Caco-2 (cell line): Measurements from ENCODE around the gene CDH19. TPM values are rescaled to one million over a fixed set of nuclear protein-coding genes. Genes with fewer than 3 reads are reported as not detected.

Source experiments
- BruUV-seq: library from RNA; stranded (reverse); fragments of 400-500 nt; replicated peaks from 2 replicates; lab custom pipeline; 2021; lab: Mats Ljungman, UMichigan
- CTCF ChIA-PET: fragments of 300-600 bp; sonication (Branson Sonifier 250); formaldehyde crosslinking; loops from one replicate; lab custom pipeline; 2022; ENCODE audit warnings: antibody characterized with exemption; lab: Charles Lee
- POLR2A ChIA-PET: fragments of 300-600 bp; sonication (Branson Sonifier 250); formaldehyde crosslinking; loops from one replicate; lab custom pipeline; 2022; ENCODE audit warnings: antibody characterized with exemption; lab: Charles Lee
- DNase-seq, 2 experiments: peaks; one replicate each; pipeline versions ENCODE4 v3.0.0 to v3.0.0-alpha.2; 2020 to 2022
- H3K27me3 ChIP-seq: replicated peaks from 2 replicates; pipeline ENCODE4 v1.6.0; 2011; ENCODE audit warnings: low read length; ENCODE audit not compliant: control insufficient read depth, insufficient read depth
- H3K36me3 ChIP-seq: 2 replicates; pipeline ENCODE4 v1.5.1; 2011; ENCODE audit warnings: low read length; ENCODE audit not compliant: control insufficient read depth, insufficient read depth
- H3K4me1 ChIP-seq: fragments of 250-450 bp; sonication (Bioruptor Pico); 2 replicates; pipeline ENCODE4 v1.5.1; 2020; ENCODE audit warnings: mild to moderate bottlenecking
- H3K4me3 ChIP-seq: 2 replicates; pipeline ENCODE4 v1.5.1; 2011; ENCODE audit warnings: low read depth, mild to moderate bottlenecking, control low read depth, low read length
- H3K9me3 ChIP-seq: fragments of 250-450 bp; sonication (Bioruptor Pico); 2 replicates; pipeline ENCODE4 v1.5.1; 2020; ENCODE audit warnings: mild to moderate bottlenecking, moderate library complexity
- H3K27ac Mint-ChIP-seq: one replicate; pipeline ENCODE4 v1.8.0; 2022; ENCODE audit warnings: mixed read lengths; ENCODE audit not compliant: unreplicated experiment
- H3K27me3 Mint-ChIP-seq: one replicate; pipeline ENCODE4 v1.8.0; 2022; ENCODE audit warnings: mixed read lengths; ENCODE audit not compliant: insufficient read depth, unreplicated experiment
- H3K36me3 Mint-ChIP-seq: one replicate; pipeline ENCODE4 v1.8.0; 2022; ENCODE audit warnings: mild to moderate bottlenecking, mixed read lengths; ENCODE audit not compliant: insufficient read depth, unreplicated experiment
- H3K4me1 Mint-ChIP-seq: one replicate; pipeline ENCODE4 v1.8.0; 2022; ENCODE audit warnings: low read depth, mixed read lengths; ENCODE audit not compliant: unreplicated experiment
- H3K4me3 Mint-ChIP-seq: one replicate; pipeline ENCODE4 v1.8.0; 2022; ENCODE audit warnings: mild to moderate bottlenecking, moderate library complexity, mixed read lengths; ENCODE audit not compliant: unreplicated experiment
- H3K9me3 Mint-ChIP-seq: one replicate; pipeline ENCODE4 v1.8.0; 2022; ENCODE audit warnings: mixed read lengths; ENCODE audit not compliant: unreplicated experiment
- intact Hi-C: fragments of 100-400 bp; cut with micrococcal nuclease; formaldehyde crosslinking; loops from one replicate; pipeline ENCODE4 v1.10.0; 2022; ENCODE audit not compliant: unreplicated experiment
- total RNA-seq: library from RNA; stranded (reverse); gene quantifications from 2 replicates; pipeline ENCODE4 v1.2.3, GENCODE V29; 2022
- TF ChIP-seq, protein P1 (sequence below), 2 experiments: fragments of 200-600 bp in 1 of 2; IDR thresholded peaks; 1 replicate in 1 of 2; 2 replicates in 1 of 2; pipeline versions ENCODE4 v1.5.1 to v1.8.0; 2011 to 2022; ENCODE audit warnings: antibody characterized with exemption in 1 of 2, control low read depth in 1 of 2, inconsistent platforms in 1 of 2, low read depth in 1 of 2, low read length in 1 of 2, mild to moderate bottlenecking in 1 of 2, moderate library complexity in 1 of 2; ENCODE audit not compliant: insufficient read depth in 1 of 2, severe bottlenecking in 1 of 2, unreplicated experiment in 1 of 2

The CDH19 gene
- total RNA-seq, 1 experiment from 2014 or later = not detected

DNA sequence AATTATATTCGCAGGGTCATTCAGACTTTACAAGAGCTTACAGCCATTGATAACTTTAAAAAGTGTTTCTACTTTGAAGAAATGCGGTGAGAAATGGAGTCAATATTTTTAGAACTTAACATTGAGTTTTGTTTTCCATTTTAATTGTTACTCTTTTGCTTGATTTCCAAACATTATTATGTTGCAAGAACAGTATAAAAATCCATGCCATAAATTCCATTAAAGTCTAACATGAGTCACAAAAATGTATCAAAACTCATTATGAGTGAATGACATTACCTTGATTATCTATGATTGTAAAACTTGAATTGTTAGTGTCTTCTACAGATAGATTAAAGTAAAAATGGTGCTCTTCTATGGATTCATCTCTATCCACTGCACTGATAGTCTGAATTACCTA, 92.6 kb downstream of the CDH19 start:
- Mint-ChIP-seq H3K27me3 (no peaks in the 10 kb centered on the region), H3K4me1 (no peaks in the 10 kb centered on the region), H3K36me3 (no peaks in the 10 kb centered on the region), H3K27ac (no peak overlapping the region), H3K4me3 (no peak overlapping the region), H3K9me3 (no peaks in the 10 kb centered on the region)
- H3K9me3 ChIP-seq = no peaks in the 10 kb centered on the region
- DNase-seq = no peak
- no peak overlapping the region for H3K4me3 ChIP-seq
- TF ChIP-seq, protein P1, sequence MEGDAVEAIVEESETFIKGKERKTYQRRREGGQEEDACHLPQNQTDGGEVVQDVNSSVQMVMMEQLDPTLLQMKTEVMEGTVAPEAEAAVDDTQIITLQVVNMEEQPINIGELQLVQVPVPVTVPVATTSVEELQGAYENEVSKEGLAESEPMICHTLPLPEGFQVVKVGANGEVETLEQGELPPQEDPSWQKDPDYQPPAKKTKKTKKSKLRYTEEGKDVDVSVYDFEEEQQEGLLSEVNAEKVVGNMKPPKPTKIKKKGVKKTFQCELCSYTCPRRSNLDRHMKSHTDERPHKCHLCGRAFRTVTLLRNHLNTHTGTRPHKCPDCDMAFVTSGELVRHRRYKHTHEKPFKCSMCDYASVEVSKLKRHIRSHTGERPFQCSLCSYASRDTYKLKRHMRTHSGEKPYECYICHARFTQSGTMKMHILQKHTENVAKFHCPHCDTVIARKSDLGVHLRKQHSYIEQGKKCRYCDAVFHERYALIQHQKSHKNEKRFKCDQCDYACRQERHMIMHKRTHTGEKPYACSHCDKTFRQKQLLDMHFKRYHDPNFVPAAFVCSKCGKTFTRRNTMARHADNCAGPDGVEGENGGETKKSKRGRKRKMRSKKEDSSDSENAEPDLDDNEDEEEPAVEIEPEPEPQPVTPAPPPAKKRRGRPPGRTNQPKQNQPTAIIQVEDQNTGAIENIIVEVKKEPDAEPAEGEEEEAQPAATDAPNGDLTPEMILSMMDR (IDR thresholded peaks at IDR 0.05; ENCODE audit: insufficient read depth in 1 of 2, low read depth in 1 of 2, low read length in 1 of 2, severe bottlenecking in 1 of 2, unreplicated experiment in 1 of 2) = no peak
- intact Hi-C loops = no loop called here
- no peaks in the 10 kb centered on the region for H3K27me3 ChIP-seq
- H3K4me1 ChIP-seq = no peaks in the 10 kb centered on the region
- CTCF ChIA-PET = no interaction called here
- no TSS peak for BruUV-seq
- no peaks in the 10 kb centered on the region for H3K36me3 ChIP-seq
- POLR2A ChIA-PET = no interaction called here

DNA sequence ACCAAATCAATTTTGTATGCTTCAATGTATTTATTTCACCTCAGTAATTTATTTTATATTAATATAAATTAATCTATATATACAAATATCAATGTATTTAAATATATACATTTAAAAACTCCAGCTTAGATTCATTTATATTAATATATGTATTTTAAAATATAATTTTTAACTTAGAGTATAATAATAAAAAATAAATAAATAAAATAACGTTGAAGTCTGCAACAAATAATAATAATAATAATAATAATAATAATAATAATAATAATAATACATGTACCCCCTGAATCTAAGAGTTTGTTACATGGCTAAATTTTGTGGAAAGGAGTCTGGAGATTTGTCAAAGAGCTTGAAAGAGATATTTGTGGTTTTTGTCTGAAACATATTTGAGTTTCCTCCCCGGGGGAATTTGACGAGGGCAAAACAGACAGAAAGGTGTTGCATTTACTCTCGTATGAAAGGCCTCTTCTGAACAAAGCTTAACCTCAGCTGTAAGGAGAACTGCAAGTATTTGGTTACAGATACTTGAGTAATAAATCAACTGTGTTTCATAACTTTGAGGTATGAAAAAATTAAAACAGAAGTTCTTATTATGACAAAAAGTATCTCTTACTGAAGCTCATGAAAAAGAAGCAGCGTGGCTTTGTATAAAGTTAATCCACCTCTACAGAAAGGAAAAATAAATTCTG, 93.4 kb downstream of the CDH19 start:
- POLR2A ChIA-PET = no interaction called here
- Mint-ChIP-seq H3K27ac (no peak overlapping the region), H3K36me3 (no peaks in the 10 kb centered on the region), H3K27me3 (no peaks in the 10 kb centered on the region), H3K4me1 (no peaks in the 10 kb centered on the region), H3K4me3 (no peak overlapping the region), H3K9me3 (no peaks in the 10 kb centered on the region)
- TF ChIP-seq, protein P1 (IDR thresholded peaks at IDR 0.05; ENCODE audit: insufficient read depth in 1 of 2, low read depth in 1 of 2, low read length in 1 of 2, severe bottlenecking in 1 of 2, unreplicated experiment in 1 of 2) = no peak
- BruUV-seq = no TSS peak
- Histone ChIP-seq H3K36me3 (no peaks in the 10 kb centered on the region), H3K27me3 (no peaks in the 10 kb centered on the region), H3K4me1 (no peaks in the 10 kb centered on the region), H3K9me3 (no peaks in the 10 kb centered on the region), H3K4me3 (no peak overlapping the region)
- DNase-seq = no peak
- intact Hi-C loops = no loop called here
- CTCF ChIA-PET = no interaction called here

DNA sequence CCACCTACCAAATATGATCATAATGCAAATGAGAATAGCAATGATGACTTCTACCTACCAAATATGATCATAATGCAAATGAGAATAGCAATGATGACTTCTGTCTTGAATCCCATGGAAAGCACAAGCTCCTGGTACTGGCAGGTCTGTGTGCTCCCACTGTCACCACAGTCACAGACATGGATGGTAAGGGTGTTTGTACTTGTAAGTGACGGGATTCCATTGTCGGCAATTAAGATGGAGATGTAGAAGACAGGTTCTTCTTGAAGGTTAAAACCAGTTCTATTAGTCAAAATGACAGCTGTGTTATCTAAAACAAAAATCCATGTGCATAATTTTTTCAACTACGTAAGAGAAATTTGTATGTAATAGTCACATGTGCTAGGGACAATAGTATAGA, 95.0 kb downstream of the CDH19 start:
- H3K4me1 ChIP-seq = no peaks in the 10 kb centered on the region
- DNase-seq = no peak
- intact Hi-C loops = no loop called here
- H3K36me3 ChIP-seq = no peaks in the 10 kb centered on the region
- TF ChIP-seq, protein P1 (IDR thresholded peaks at IDR 0.05; ENCODE audit: insufficient read depth in 1 of 2, low read depth in 1 of 2, low read length in 1 of 2, severe bottlenecking in 1 of 2, unreplicated experiment in 1 of 2) = no peak
- CTCF ChIA-PET = no interaction called here
- no peaks in the 10 kb centered on the region for H3K27me3 Mint-ChIP-seq
- no peaks in the 10 kb centered on the region for H3K36me3 Mint-ChIP-seq
- H3K4me3 ChIP-seq = no peak overlapping the region
- POLR2A ChIA-PET = no interaction called here
- BruUV-seq = no TSS peak
- no peak overlapping the region for H3K27ac Mint-ChIP-seq
- no peaks in the 10 kb centered on the region for H3K9me3 ChIP-seq
- H3K4me3 Mint-ChIP-seq = no peak overlapping the region
- H3K4me1 Mint-ChIP-seq = no peaks in the 10 kb centered on the region
- no peaks in the 10 kb centered on the region for H3K27me3 ChIP-seq
- no peaks in the 10 kb centered on the region for H3K9me3 Mint-ChIP-seq
